ENCODE data around the gene C6orf52.

- TF ChIP-seq CTCF (IDR thresholded peaks at IDR 0.05) (no peak), POLR2A (IDR thresholded peaks at IDR 0.05) (no peak)
These were observed 31.7 kb downstream of the C6orf52 start for GRCh38 chr6:10662742-10663141.
